Activated T-cell treated with anti-CD3 and anti-CD28 coated beads, Interleukin-2, amount 50 U/mL, for 72 hours (primary cell): Measurements from ENCODE around the gene PKP4. TPM values are rescaled to one million over a fixed set of nuclear protein-coding genes. Genes with fewer than 3 reads are reported as not detected.

ENCODE experiments used
- ATAC-seq, 2 donors: fragments of 150-1000 bp; cut with Tn5 transposase; replicated peaks in 1 of 2; 2 replicates each; pipeline ENCODE4 v1.10.0; 2021; ENCODE audit warnings: moderate library complexity in 2 of 2, mild to moderate bottlenecking in 1 of 2
- DNase-seq, 2 donors: peaks; one replicate each; pipeline ENCODE4 v3.0.0; 2021 to 2022; ENCODE audit warnings: mixed read lengths in 1 of 2
- H3K27ac Mint-ChIP-seq: one replicate; pipeline ENCODE4 v1.8.0; 2022; ENCODE audit warnings: mild to moderate bottlenecking, moderate library complexity, mixed read lengths
- H3K27me3 Mint-ChIP-seq: one replicate; pipeline ENCODE4 v1.8.0; 2022; ENCODE audit warnings: low read depth, mixed read lengths
- H3K36me3 Mint-ChIP-seq, 2 donors: one replicate each; pipeline ENCODE4 v1.8.0; 2022; ENCODE audit warnings: mixed read lengths in 2 of 2, mild to moderate bottlenecking in 1 of 2; ENCODE audit not compliant: insufficient read depth in 2 of 2
- H3K4me1 Mint-ChIP-seq: one replicate; pipeline ENCODE4 v1.8.0; 2022; ENCODE audit warnings: low read depth, mixed read lengths
- H3K4me3 Mint-ChIP-seq, 2 donors: one replicate each; pipeline ENCODE4 v1.8.0; 2022; ENCODE audit warnings: mild to moderate bottlenecking in 2 of 2, mixed read lengths in 2 of 2, moderate library complexity in 2 of 2
- H3K9me3 Mint-ChIP-seq, 2 donors: one replicate each; pipeline ENCODE4 v1.8.0; 2022; ENCODE audit warnings: mixed read lengths in 2 of 2
- total RNA-seq, 2 donors: library from RNA; stranded (reverse); gene quantifications; one replicate each; pipeline ENCODE4 v1.2.3, GENCODE V29; 2022

The PKP4 gene
- total RNA-seq, 2 donors from 2014 or later, result 36.0 to 41.3 TPM

DNA sequence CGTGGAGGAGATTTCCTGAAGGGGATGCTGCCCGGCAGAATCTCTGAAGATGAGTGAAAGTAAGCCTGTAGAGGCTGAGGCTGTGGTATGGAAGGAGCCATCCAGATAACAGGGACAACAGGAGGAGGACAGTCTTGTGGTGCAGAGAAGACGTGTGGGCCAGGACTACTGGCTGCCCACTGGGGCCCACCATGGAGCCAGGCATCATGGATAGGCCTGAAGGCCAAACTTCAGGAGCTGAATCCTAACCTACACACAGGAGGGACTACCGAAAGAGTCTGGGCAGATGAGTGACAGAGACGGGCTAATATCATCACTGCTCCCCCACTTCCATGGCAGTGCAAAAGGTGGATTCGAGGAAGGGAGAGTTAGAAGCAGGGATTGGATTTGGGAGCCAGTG, 207.0 kb downstream of the PKP4 start:
- Mint-ChIP-seq H3K9me3 (no peaks in the 10 kb centered on the region), H3K27ac (no peak overlapping the region), H3K27me3 (no peaks in the 10 kb centered on the region), H3K36me3 (peaks cover 2 to 4% of the 10 kb centered on the region in 2 donors), H3K4me1 (no peaks in the 10 kb centered on the region), H3K4me3 (no peak overlapping the region)
- DNase-seq, result no peak
- no peak for ATAC-seq

DNA sequence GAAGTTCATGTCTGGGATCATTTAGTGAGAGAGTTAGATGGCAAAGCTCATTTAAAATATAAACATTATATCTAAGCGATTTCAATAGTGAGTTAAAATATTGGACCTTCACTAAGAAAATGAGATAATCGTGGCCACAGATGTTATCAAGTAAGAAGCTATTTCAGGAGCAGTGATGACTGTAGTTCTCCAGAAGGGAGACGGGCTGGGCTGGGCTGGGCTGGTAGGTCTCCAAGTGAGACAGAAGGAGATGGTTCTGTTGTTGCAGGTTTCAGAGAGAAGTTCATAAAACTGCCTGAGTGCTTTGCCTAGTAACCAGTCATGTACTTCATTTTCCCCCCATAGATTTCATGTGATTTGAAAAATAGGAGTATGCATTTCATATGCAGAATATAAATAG, 208.2 kb downstream of the PKP4 start:
- H3K4me1 Mint-ChIP-seq, result no peaks in the 10 kb centered on the region
- DNase-seq (no peak), ATAC-seq (no peak)
- H3K36me3 Mint-ChIP-seq, result peaks cover 2 to 4% of the 10 kb centered on the region in 2 donors
- no peaks in the 10 kb centered on the region for H3K9me3 Mint-ChIP-seq
- no peak overlapping the region for H3K27ac Mint-ChIP-seq
- H3K27me3 Mint-ChIP-seq, result no peaks in the 10 kb centered on the region
- no peak overlapping the region for H3K4me3 Mint-ChIP-seq

DNA sequence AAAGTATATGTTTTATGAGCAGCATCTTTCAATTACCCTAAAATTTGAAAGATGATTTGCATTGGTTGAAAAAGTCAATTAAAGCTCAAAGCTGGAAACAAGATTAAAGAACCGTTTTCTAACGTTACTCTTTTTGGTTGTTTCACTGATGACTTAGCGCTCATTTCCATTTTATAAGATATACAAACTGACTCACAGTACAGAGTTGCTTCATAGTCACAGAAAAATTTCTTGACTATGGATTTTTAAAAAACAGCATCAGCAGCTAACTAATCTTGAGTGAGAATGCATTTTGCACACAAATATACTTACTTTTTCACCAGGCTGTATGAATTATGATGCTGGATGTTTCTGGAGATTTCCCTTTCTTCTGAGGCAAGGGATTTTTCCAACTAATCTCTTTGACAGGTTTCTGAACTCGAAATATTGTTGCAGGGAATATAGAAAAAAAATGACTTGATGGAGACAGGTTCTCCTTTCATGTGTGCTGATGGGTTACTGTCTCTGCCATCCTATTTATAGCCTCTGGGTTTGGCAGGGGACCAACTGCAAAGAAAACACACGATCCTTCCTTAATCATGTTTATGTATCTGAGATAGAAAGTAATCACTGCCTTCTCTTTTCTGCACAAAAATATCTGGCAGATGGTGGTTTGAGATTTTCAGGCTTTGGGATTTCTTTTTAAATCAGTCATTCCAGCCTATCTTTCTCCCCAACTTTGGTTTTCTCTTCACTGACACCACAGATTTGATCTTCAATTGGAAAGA, 209.0 kb downstream of the PKP4 start:
- Mint-ChIP-seq H3K4me3 (no peak overlapping the region), H3K4me1 (no peaks in the 10 kb centered on the region), H3K9me3 (no peaks in the 10 kb centered on the region), H3K36me3 (peaks cover 2% of the 10 kb centered on the region in 2 donors), H3K27ac (no peak overlapping the region), H3K27me3 (no peaks in the 10 kb centered on the region)
- no peak for ATAC-seq
- no peak for DNase-seq

- no peaks in the 10 kb centered on the region for H3K9me3 Mint-ChIP-seq
- no peak for DNase-seq
- no peaks in the 10 kb centered on the region for H3K4me1 Mint-ChIP-seq
- peaks cover 2% of the 10 kb centered on the region in 2 donors for H3K36me3 Mint-ChIP-seq
- H3K4me3 Mint-ChIP-seq, result no peak overlapping the region
- ATAC-seq, result no peak
- H3K27me3 Mint-ChIP-seq, result no peaks in the 10 kb centered on the region
- no peak overlapping the region for H3K27ac Mint-ChIP-seq
Observed at GRCh38 chr2:158666969-158667368, 210.2 kb downstream of the PKP4 start.

GRCh38 chr2:158667586-158667985, 210.8 kb downstream of the PKP4 start:
- H3K36me3 Mint-ChIP-seq, result peaks cover 2% of the 10 kb centered on the region in 2 donors
- no peak overlapping the region for H3K4me3 Mint-ChIP-seq
- ATAC-seq (no peak), DNase-seq (no peak)
- no peaks in the 10 kb centered on the region for H3K27me3 Mint-ChIP-seq
- no peaks in the 10 kb centered on the region for H3K4me1 Mint-ChIP-seq
- H3K9me3 Mint-ChIP-seq, result no peaks in the 10 kb centered on the region
- H3K27ac Mint-ChIP-seq, result no peak overlapping the region

- no peak overlapping the region for H3K4me3 Mint-ChIP-seq
- peaks cover 2% of the 10 kb centered on the region in 2 donors for H3K36me3 Mint-ChIP-seq
- H3K27ac Mint-ChIP-seq, result peak overlapping the region; percentile 10
- no peaks in the 10 kb centered on the region for H3K4me1 Mint-ChIP-seq
- DNase-seq, result no peak
- no peaks in the 10 kb centered on the region for H3K27me3 Mint-ChIP-seq
- no peak for ATAC-seq
- no peaks in the 10 kb centered on the region for H3K9me3 Mint-ChIP-seq
Observed at GRCh38 chr2:158668001-158668765, 211.4 kb downstream of the PKP4 start.

- Mint-ChIP-seq H3K4me3 (no peak overlapping the region), H3K4me1 (no peaks in the 10 kb centered on the region), H3K9me3 (no peaks in the 10 kb centered on the region), H3K27me3 (no peaks in the 10 kb centered on the region), H3K27ac (no peak overlapping the region), H3K36me3 (peaks cover 2 to 4% of the 10 kb centered on the region in 2 donors)
- DNase-seq (no peak), ATAC-seq (no peak)
Observed at GRCh38 chr2:158670292-158670691, 213.5 kb downstream of the PKP4 start.

GRCh38 chr2:158671360-158672245, 214.9 kb downstream of the PKP4 start:
- Mint-ChIP-seq H3K4me1 (no peaks in the 10 kb centered on the region), H3K36me3 (peaks cover 2 to 4% of the 10 kb centered on the region in 2 donors), H3K4me3 (no peak overlapping the region), H3K9me3 (no peaks in the 10 kb centered on the region), H3K27me3 (no peaks in the 10 kb centered on the region), H3K27ac (no peak overlapping the region)
- ATAC-seq (no peak), DNase-seq (no peak)

DNA sequence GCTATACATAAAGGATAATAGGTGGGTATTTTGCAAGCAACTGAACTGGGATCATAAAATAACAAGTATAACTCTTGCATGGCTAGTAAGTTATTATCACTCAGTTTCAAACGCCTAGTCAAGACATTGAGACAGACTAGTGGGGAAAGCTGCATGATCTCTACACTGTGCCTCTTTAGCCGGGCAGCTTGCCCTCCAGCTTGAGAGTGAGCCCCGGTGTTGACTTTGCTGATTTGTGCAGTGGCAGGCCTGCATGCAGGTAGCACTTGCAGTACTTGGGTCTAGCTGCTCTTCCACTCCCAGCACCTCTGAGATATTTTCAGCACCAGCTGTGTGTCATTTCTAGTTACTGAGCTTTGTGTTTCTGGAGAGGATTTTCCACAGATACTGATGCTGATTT, 219.5 kb downstream of the PKP4 start:
- Mint-ChIP-seq H3K4me1 (no peaks in the 10 kb centered on the region), H3K27ac (no peak overlapping the region), H3K4me3 (no peak overlapping the region), H3K36me3 (peaks cover 0 to 5% of the 10 kb centered on the region in 2 donors), H3K9me3 (no peaks in the 10 kb centered on the region), H3K27me3 (no peaks in the 10 kb centered on the region)
- no peak for ATAC-seq
- no peak for DNase-seq

GRCh38 chr2:158676696-158677095, 219.9 kb downstream of the PKP4 start:
- H3K27ac Mint-ChIP-seq, result no peak overlapping the region
- ATAC-seq (no peak), DNase-seq (no peak)
- no peak overlapping the region for H3K4me3 Mint-ChIP-seq
- no peaks in the 10 kb centered on the region for H3K4me1 Mint-ChIP-seq
- peaks cover 0 to 5% of the 10 kb centered on the region in 2 donors for H3K36me3 Mint-ChIP-seq
- no peaks in the 10 kb centered on the region for H3K9me3 Mint-ChIP-seq
- H3K27me3 Mint-ChIP-seq, result no peaks in the 10 kb centered on the region

GRCh38 chr2:158677542-158677941, 220.8 kb downstream of the PKP4 start:
- H3K4me1 Mint-ChIP-seq, result no peaks in the 10 kb centered on the region
- no peak overlapping the region for H3K27ac Mint-ChIP-seq
- DNase-seq (no peak), ATAC-seq (no peak)
- H3K36me3 Mint-ChIP-seq, result peaks cover 0 to 5% of the 10 kb centered on the region in 2 donors
- H3K4me3 Mint-ChIP-seq, result no peak overlapping the region
- H3K27me3 Mint-ChIP-seq, result no peaks in the 10 kb centered on the region
- H3K9me3 Mint-ChIP-seq, result no peaks in the 10 kb centered on the region

- Mint-ChIP-seq H3K36me3 (peaks cover 0 to 5% of the 10 kb centered on the region in 2 donors), H3K9me3 (no peaks in the 10 kb centered on the region), H3K27ac (no peak overlapping the region), H3K4me1 (no peaks in the 10 kb centered on the region), H3K27me3 (no peaks in the 10 kb centered on the region), H3K4me3 (no peak overlapping the region)
- DNase-seq (no peak), ATAC-seq (no peak)
Observed at GRCh38 chr2:158681816-158682215, 225.1 kb downstream of the PKP4 start.

DNA sequence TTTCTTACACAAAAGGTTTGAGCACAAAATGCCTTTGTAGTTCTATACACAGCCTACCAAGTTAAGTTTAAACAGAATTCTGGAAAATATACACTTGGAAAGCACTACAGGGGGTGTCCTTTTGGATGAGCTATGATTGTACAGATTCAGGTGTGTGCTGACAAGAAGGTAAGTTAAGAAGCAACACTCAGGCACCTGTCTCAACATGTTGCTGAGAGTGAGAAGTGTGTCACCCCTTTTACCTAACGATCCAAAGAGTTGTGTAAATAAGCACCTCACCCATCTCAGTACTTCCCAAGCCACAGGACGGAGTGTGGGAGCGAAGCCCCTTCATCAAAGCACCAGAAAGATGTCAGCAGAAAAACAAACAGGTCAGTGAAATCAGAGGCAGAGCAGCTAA, 228.9 kb downstream of the PKP4 start:
- H3K9me3 Mint-ChIP-seq, result no peaks in the 10 kb centered on the region
- no peak overlapping the region for H3K27ac Mint-ChIP-seq
- no peak overlapping the region for H3K4me3 Mint-ChIP-seq
- peaks cover 0 to 3% of the 10 kb centered on the region in 2 donors for H3K36me3 Mint-ChIP-seq
- no peaks in the 10 kb centered on the region for H3K27me3 Mint-ChIP-seq
- no peaks in the 10 kb centered on the region for H3K4me1 Mint-ChIP-seq
- ATAC-seq (no peak), DNase-seq (no peak)
